H9 (cell line): ENCODE results near the gene MGA. TPM values are rescaled to one million over a fixed set of nuclear protein-coding genes. Genes with fewer than 3 reads are reported as not detected.

Experiments used
- DNase-seq: peaks from one replicate; pipeline ENCODE4 v3.0.0-alpha.2; 2017
- H2AFZ ChIP-seq: one replicate; pipeline ENCODE4 v1.6.1; 2013; ENCODE audit warnings: mild to moderate bottlenecking, low read length, control low read depth, moderate library complexity
- H2AK5ac ChIP-seq: 2 replicates; pipeline ENCODE4 v1.6.1; 2013; ENCODE audit warnings: low read length, control low read depth, mixed read lengths; ENCODE audit not compliant: insufficient read length
- H2BK120ac ChIP-seq: one replicate; pipeline ENCODE4 v1.6.1; 2013; ENCODE audit warnings: low read depth, mild to moderate bottlenecking, low read length, control low read depth, inconsistent platforms; ENCODE audit not compliant: poor library complexity, severe bottlenecking
- H2BK12ac ChIP-seq: 2 replicates; pipeline ENCODE4 v1.6.1; 2013; ENCODE audit warnings: low read length, control low read depth, mixed read lengths, low read depth; ENCODE audit not compliant: insufficient read length
- H2BK15ac ChIP-seq: 2 replicates; pipeline ENCODE4 v1.6.1; 2013; ENCODE audit warnings: low read depth, low read length, control low read depth
- H2BK20ac ChIP-seq: one replicate; pipeline ENCODE4 v1.6.1; 2013; ENCODE audit warnings: low read depth, mild to moderate bottlenecking, low read length, control low read depth, inconsistent platforms; ENCODE audit not compliant: poor library complexity, severe bottlenecking
- H2BK5ac ChIP-seq: 2 replicates; pipeline ENCODE4 v1.6.1; 2013; ENCODE audit warnings: low read length, control low read depth, mixed read lengths; ENCODE audit not compliant: insufficient read length
- H3K14ac ChIP-seq: 2 replicates; pipeline ENCODE4 v1.6.1; 2013; ENCODE audit warnings: low read length, control low read depth; ENCODE audit not compliant: insufficient read depth
- H3K18ac ChIP-seq: 2 replicates; pipeline ENCODE4 v1.6.1; 2013; ENCODE audit warnings: low read depth, mild to moderate bottlenecking, mixed read lengths, low read length, control low read depth; ENCODE audit not compliant: insufficient read length
- H3K23ac ChIP-seq: 2 replicates; pipeline ENCODE4 v1.6.1; 2013; ENCODE audit warnings: low read length, control low read depth, mixed read lengths, low read depth; ENCODE audit not compliant: insufficient read length
- H3K23me2 ChIP-seq: 2 replicates; pipeline ENCODE4 v1.6.1; 2013; ENCODE audit warnings: low read depth, mild to moderate bottlenecking, mixed read lengths, low read length, control low read depth; ENCODE audit not compliant: insufficient read length, poor library complexity, severe bottlenecking
- H3K27ac ChIP-seq: 2 replicates; pipeline ENCODE4 v1.5.1; 2013; ENCODE audit warnings: low read length, control low read depth, mixed read lengths, low read depth; ENCODE audit not compliant: insufficient read length
- H3K27me3 ChIP-seq: 2 replicates; pipeline ENCODE4 v1.6.1; 2013; ENCODE audit warnings: low read length, control low read depth, inconsistent platforms; ENCODE audit not compliant: insufficient read depth
- H3K4ac ChIP-seq: 2 replicates; pipeline ENCODE4 v1.6.1; 2013; ENCODE audit warnings: low read depth, mild to moderate bottlenecking, control low read depth, inconsistent platforms, low read length, moderate library complexity
- H3K4me1 ChIP-seq: 2 replicates; pipeline ENCODE4 v1.6.1; 2013; ENCODE audit warnings: low read length, control low read depth, inconsistent platforms; ENCODE audit not compliant: insufficient read depth
- H3K4me2 ChIP-seq: 2 replicates; pipeline ENCODE4 v1.6.1; 2013; ENCODE audit warnings: low read length, control low read depth, mixed read lengths; ENCODE audit not compliant: insufficient read length, insufficient read depth
- H3K56ac ChIP-seq: 2 replicates; pipeline ENCODE4 v1.6.1; 2013; ENCODE audit warnings: low read depth, mild to moderate bottlenecking, mixed read lengths, low read length, control low read depth; ENCODE audit not compliant: insufficient read length
- H3K79me1 ChIP-seq: 2 replicates; pipeline ENCODE4 v1.6.1; 2013; ENCODE audit warnings: low read depth, mild to moderate bottlenecking, moderate library complexity, low read length, control low read depth, inconsistent platforms; ENCODE audit not compliant: insufficient read depth, poor library complexity, severe bottlenecking
- H3K79me2 ChIP-seq: 2 replicates; pipeline ENCODE4 v1.6.1; 2013; ENCODE audit warnings: low read length, control low read depth, inconsistent platforms; ENCODE audit not compliant: insufficient read depth
- H3K9ac ChIP-seq: 2 replicates; pipeline ENCODE4 v1.6.1; 2013; ENCODE audit warnings: low read length, control low read depth, mixed read lengths; ENCODE audit not compliant: insufficient read length; ENCODE audit errors: extremely low read depth
- H3K9me3 ChIP-seq: one replicate; pipeline ENCODE4 v1.6.1; 2013; ENCODE audit warnings: low read depth, low read length, inconsistent platforms; ENCODE audit not compliant: control insufficient read depth
- H3T11ph ChIP-seq: one replicate; pipeline ENCODE4 v1.6.1; 2013; ENCODE audit warnings: mild to moderate bottlenecking, low read length, control low read depth, inconsistent platforms
- H4K20me1 ChIP-seq: one replicate; pipeline ENCODE4 v1.6.1; 2013; ENCODE audit not compliant: control insufficient read depth, insufficient read length, insufficient read depth
- H4K5ac ChIP-seq: 2 replicates; pipeline ENCODE4 v1.6.1; 2013; ENCODE audit warnings: low read depth, mild to moderate bottlenecking, mixed read lengths, low read length, control low read depth; ENCODE audit not compliant: insufficient read length
- H4K8ac ChIP-seq: replicated peaks from 2 replicates; pipeline ENCODE4 v1.6.1; 2013; ENCODE audit warnings: low read length, control low read depth, mixed read lengths, low read depth; ENCODE audit not compliant: insufficient read length
- H4K91ac ChIP-seq: 2 replicates; pipeline ENCODE4 v1.6.1; 2013; ENCODE audit warnings: low read depth, mild to moderate bottlenecking, moderate library complexity, mixed read lengths, low read length, control low read depth; ENCODE audit not compliant: insufficient read length
- H3K27ac Mint-ChIP-seq, 3 experiments: 2 replicates in 2 of 3; 3 replicates in 1 of 3; pipeline ENCODE4 v1.8.0; 2020 to 2021; ENCODE audit warnings: mixed read lengths in 3 of 3, mild to moderate bottlenecking in 1 of 3, moderate library complexity in 1 of 3
- H3K27me3 Mint-ChIP-seq: 2 replicates; pipeline ENCODE4 v1.8.0; 2021; ENCODE audit warnings: low read depth, mild to moderate bottlenecking, moderate library complexity, mixed read lengths
- H3K36me3 Mint-ChIP-seq, 3 experiments: 2 replicates in 2 of 3; 3 replicates in 1 of 3; pipeline ENCODE4 v1.8.0; 2020 to 2021; ENCODE audit warnings: low read depth in 3 of 3, mixed read lengths in 3 of 3; ENCODE audit not compliant: insufficient read depth in 1 of 3
- H3K4me1 Mint-ChIP-seq, 2 experiments: 2 replicates each; pipeline ENCODE4 v1.8.0; 2020; ENCODE audit warnings: mixed read lengths in 2 of 2
- H3K4me3 Mint-ChIP-seq, 2 experiments: 2 replicates in 1 of 2; 3 replicates in 1 of 2; pipeline ENCODE4 v1.8.0; 2020 to 2021; ENCODE audit warnings: mild to moderate bottlenecking in 2 of 2, mixed read lengths in 2 of 2, moderate library complexity in 1 of 2
- H3K9me3 Mint-ChIP-seq, 2 experiments: 2 replicates in 1 of 2; 3 replicates in 1 of 2; pipeline ENCODE4 v1.8.0; 2020; ENCODE audit warnings: mild to moderate bottlenecking in 2 of 2, mixed read lengths in 2 of 2, moderate library complexity in 1 of 2
- WGBS: extraction: QIAGEN DNeasy Blood & Tissue Kit; methylation state at CpG from one replicate; pipeline ENCODE4 v1.1.7; 2013; ENCODE audit warnings: missing lambda C conversion rate, low lambda C conversion rate, mixed read lengths; ENCODE audit not compliant: insufficient read length; ENCODE audit errors: extremely low coverage; 5-methylcytosine and 5-hydroxymethylcytosine counted together
- total RNA-seq: library from RNA; stranded (reverse); gene quantifications from 2 replicates; pipeline ENCODE4 v1.2.1, GENCODE V29; 2021
- TF ChIP-seq, protein P1 (sequence below): fragments of 200-600 bp; sonication (generic); conservative IDR thresholded peaks from 3 replicates; pipeline ENCODE4 v1.8.0; 2021; ENCODE audit warnings: antibody characterized with exemption, mild to moderate bottlenecking

Gene MGA
- total RNA-seq, 1 experiment from 2014 or later, result 62.7 TPM

DNA sequence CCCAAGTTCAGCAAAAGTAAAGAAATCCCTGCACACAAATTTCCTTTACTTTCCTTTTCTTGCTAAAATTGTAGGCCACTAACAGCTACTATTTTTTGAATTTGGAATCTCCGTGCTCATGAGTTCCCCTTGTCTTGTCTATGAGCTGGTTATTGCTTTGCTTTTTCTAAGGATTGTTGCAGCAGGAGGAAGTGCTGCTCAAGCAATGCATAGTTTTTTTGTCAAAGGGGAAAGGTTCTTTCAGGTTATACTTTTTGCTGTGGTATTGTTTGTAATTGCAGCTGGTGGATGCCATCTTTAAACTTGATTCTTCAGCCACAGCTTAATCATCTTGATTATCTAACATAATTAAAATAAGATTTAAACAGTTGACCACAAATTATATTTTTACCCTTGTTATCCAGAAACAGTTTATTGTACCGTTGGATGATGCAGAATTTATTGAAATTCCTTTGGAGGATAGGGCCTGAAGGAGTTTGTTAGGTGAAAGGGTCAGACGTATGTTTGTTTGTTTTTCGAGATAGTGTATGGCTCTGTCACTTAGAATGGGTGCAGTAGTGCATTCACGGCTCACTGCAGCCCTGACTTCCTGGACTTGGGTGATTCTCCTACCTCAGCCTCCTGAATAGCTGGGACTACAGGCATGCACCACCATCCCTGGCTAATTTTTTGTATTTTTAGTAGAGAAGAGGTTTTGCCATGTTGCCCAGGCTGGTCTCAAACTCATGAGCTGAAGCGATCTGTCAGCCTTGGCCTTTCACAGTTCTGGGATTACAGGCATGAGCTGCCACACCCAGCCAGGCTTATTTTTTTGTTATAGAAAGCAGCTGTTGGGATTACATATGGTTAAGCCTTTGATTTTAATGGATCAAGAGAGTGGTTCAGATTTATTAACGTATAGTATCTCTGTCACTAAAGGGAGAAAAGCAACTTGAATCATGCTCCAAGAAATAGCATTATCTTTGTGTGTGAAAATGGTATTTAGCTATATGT lies 11.7 kb downstream of the MGA start:
- Histone ChIP-seq H4K8ac (no peak overlapping the region), H3K56ac (no peak overlapping the region), H3K79me2 (peaks cover 30% of the 10 kb centered on the region; the same call in 1 of the 2 replicates), H2BK5ac (no peak overlapping the region), H3K14ac (no peak overlapping the region), H4K20me1 (no peaks in the 10 kb centered on the region), H2AFZ (no peak overlapping the region), H2BK15ac (no peak overlapping the region), H4K5ac (no peak overlapping the region), H3K4ac (no peak overlapping the region), H3K23me2 (no peaks in the 10 kb centered on the region), H3K9me3 (no peaks in the 10 kb centered on the region), H3K27me3 (no peaks in the 10 kb centered on the region), H4K91ac (no peak overlapping the region), H3K18ac (no peak overlapping the region), H3K23ac (no peak overlapping the region), H3K4me2 (no peak overlapping the region), H2BK20ac (no peak overlapping the region), H3K79me1 (peaks cover 20% of the 10 kb centered on the region), H2BK12ac (no peak overlapping the region), H3K27ac (no peak overlapping the region), H2AK5ac (no peak overlapping the region), H2BK120ac (no peak overlapping the region), H3K4me1 (no peaks in the 10 kb centered on the region), H3K9ac (no peak overlapping the region), H3T11ph (no peak overlapping the region)
- DNase-seq, result no peak
- TF ChIP-seq, protein P1, sequence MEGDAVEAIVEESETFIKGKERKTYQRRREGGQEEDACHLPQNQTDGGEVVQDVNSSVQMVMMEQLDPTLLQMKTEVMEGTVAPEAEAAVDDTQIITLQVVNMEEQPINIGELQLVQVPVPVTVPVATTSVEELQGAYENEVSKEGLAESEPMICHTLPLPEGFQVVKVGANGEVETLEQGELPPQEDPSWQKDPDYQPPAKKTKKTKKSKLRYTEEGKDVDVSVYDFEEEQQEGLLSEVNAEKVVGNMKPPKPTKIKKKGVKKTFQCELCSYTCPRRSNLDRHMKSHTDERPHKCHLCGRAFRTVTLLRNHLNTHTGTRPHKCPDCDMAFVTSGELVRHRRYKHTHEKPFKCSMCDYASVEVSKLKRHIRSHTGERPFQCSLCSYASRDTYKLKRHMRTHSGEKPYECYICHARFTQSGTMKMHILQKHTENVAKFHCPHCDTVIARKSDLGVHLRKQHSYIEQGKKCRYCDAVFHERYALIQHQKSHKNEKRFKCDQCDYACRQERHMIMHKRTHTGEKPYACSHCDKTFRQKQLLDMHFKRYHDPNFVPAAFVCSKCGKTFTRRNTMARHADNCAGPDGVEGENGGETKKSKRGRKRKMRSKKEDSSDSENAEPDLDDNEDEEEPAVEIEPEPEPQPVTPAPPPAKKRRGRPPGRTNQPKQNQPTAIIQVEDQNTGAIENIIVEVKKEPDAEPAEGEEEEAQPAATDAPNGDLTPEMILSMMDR, result no peak
- H3K27me3 Mint-ChIP-seq, result no peaks in the 10 kb centered on the region
- H3K27ac Mint-ChIP-seq, result peak overlapping the region in 2 of 3 experiments; percentile 33 to 86; a peak in 3 of 7 replicates
- H3K4me3 Mint-ChIP-seq, result no peak overlapping the region
- no peaks in the 10 kb centered on the region; a peak in 1 of 4 replicates for H3K4me1 Mint-ChIP-seq
- whole genome bisulfite sequencing, result no CpG with 5 or more reads among the region's 7 CpGs
- H3K9me3 Mint-ChIP-seq, result no peaks in the 10 kb centered on the region
- H3K36me3 Mint-ChIP-seq, result peaks cover 19 to 22% (median 19%) of the 10 kb centered on the region in 3 experiments
